MM.1S (cell line): ENCODE measurements around the gene DNAJB14.
A peak's percentile ranks its signal among the peaks of the same experiment; 100 is the strongest.

ENCODE experiments used
- DNase-seq: peaks from one replicate; pipeline ENCODE4 v3.0.0-alpha.2; 2015
- H2AFZ ChIP-seq: fragments of 300-600 bp; sonication (generic); 2 replicates; pipeline ENCODE4 v1.6.0; 2016; ENCODE audit warnings: antibody characterized with exemption, low read length
- H3F3A ChIP-seq: fragments of 300-600 bp; sonication (generic); 2 replicates; pipeline ENCODE4 v1.6.1; 2016; ENCODE audit warnings: mild to moderate bottlenecking, antibody characterized with exemption, low read length, moderate library complexity, mixed read lengths; ENCODE audit not compliant: insufficient read depth
- H3K27ac ChIP-seq: fragments of 300-600 bp; sonication (generic); 2 replicates; pipeline ENCODE4 v1.5.1; 2016; ENCODE audit warnings: mild to moderate bottlenecking, low read length
- H3K27me3 ChIP-seq: fragments of 300-600 bp; sonication (generic); replicated peaks from 2 replicates; pipeline ENCODE4 v1.6.0; 2016; ENCODE audit warnings: low read length; ENCODE audit not compliant: insufficient read depth
- H3K36me3 ChIP-seq: fragments of 300-600 bp; sonication (generic); replicated peaks from 2 replicates; pipeline ENCODE4 v1.6.1; 2016; ENCODE audit warnings: mild to moderate bottlenecking, low read length, mixed read lengths; ENCODE audit not compliant: insufficient read depth
- H3K4me1 ChIP-seq: fragments of 300-600 bp; sonication (generic); 2 replicates; pipeline ENCODE4 v1.6.1; 2016; ENCODE audit warnings: low read length, mixed read lengths
- H3K4me2 ChIP-seq: fragments of 300-600 bp; sonication (generic); 2 replicates; pipeline ENCODE4 v1.6.0; 2016; ENCODE audit warnings: low read depth, low read length
- H3K4me3 ChIP-seq: fragments of 300-600 bp; sonication (generic); 2 replicates; pipeline ENCODE4 v1.5.1; 2016; ENCODE audit warnings: low read length, mixed read lengths
- H3K79me2 ChIP-seq: fragments of 300-600 bp; sonication (generic); 2 replicates; pipeline ENCODE4 v1.6.1; 2016; ENCODE audit warnings: mixed run types, low read length, mixed read lengths
- H3K9ac ChIP-seq: fragments of 300-600 bp; sonication (generic); 2 replicates; pipeline ENCODE4 v1.6.1; 2016; ENCODE audit warnings: low read length, mixed read lengths
- H3K9me2 ChIP-seq: fragments of 300-600 bp; sonication (generic); replicated peaks from 2 replicates; pipeline ENCODE4 v1.6.1; 2016; ENCODE audit warnings: mild to moderate bottlenecking, low read length, mixed read lengths; ENCODE audit not compliant: insufficient read depth
- H3K9me3 ChIP-seq: fragments of 300-600 bp; sonication (generic); replicated peaks from 2 replicates; pipeline ENCODE4 v1.6.1; 2016; ENCODE audit warnings: mild to moderate bottlenecking, low read length, mixed read lengths; ENCODE audit not compliant: insufficient read depth
- H4K20me1 ChIP-seq: fragments of 300-600 bp; sonication (generic); 2 replicates; pipeline ENCODE4 v1.6.1; 2016; ENCODE audit warnings: mild to moderate bottlenecking, low read length, moderate library complexity, mixed read lengths; ENCODE audit not compliant: insufficient read depth
- EZH2 ChIP-seq: fragments of 300-600 bp; sonication (generic); optimal IDR thresholded peaks from 2 replicates; pipeline ENCODE3; 2017; ENCODE audit warnings: low read depth, mild to moderate bottlenecking, antibody characterized with exemption, low read length, mixed read lengths
- EZH2phosphoT487 ChIP-seq: fragments of 300-600 bp; sonication (generic); IDR thresholded peaks from 2 replicates; pipeline ENCODE4 v1.6.1; 2018; ENCODE audit warnings: antibody characterized with exemption, low read length
- TF ChIP-seq, protein P1 (sequence below): fragments of 300-600 bp; sonication (generic); IDR thresholded peaks from 2 replicates; pipeline ENCODE4 v1.5.1; 2016; ENCODE audit warnings: antibody characterized with exemption, low read length, mixed read lengths

DNAJB14 gene

DNA sequence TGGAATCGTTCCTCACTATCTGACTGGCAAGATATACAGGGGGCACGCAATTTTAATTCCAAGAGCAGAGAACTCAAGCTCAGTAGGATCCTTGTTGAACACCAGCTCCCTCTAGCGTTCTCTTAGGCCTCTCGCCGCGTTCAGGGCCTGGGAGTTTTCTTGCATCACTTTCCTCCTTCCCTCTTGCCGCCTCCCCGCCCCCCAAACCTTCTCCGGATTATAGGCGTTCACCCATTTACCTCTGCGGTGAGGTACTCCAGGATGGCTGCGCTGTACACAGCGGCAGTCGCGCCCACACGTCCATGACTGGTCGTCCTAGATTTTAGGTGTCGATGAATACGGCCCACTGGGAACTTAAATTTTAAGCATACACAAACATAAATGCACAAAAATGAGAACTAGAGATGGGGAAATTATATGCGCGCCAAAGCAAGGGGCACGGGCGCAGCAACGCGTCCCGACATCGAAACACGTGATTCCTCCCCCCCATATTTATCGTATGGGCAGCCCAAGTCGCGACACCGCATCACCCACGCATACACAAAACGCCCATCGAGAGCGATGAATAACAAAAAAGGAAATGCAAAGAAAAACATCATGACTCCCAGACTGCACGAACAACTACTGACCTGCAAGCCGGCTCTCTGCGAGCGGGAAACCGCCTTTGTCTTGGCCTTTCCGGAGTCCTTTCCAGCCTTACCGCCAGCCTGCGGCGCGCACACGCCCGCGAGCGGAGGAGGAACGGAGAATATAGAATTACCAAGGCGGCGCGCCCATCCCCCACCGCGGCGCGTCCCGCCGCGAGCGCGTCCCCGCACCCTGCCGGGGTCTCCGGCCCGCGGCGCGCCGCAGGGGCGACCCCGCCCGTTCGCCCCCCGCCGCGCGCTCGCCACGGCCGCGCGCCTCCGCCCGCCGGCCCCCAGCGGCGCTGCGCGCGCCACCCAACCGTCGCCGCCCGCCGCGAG is 2.9 kb upstream of the DNAJB14 start:
- Histone ChIP-seq H3K4me1 (peaks cover 30% of the 10 kb centered on the region), H3K9ac (peak overlapping the region; percentile 97), H3K27me3 (no peaks in the 10 kb centered on the region), H3K27ac (peak overlapping the region; percentile 92), H3F3A (peaks cover 38% of the 10 kb centered on the region), H3K9me3 (no peaks in the 10 kb centered on the region), H2AFZ (peak overlapping the region; percentile 57), H3K9me2 (no peaks in the 10 kb centered on the region), H3K4me3 (peak overlapping the region; percentile 98), H3K79me2 (peaks cover 49% of the 10 kb centered on the region), H3K4me2 (peak overlapping the region; percentile 81), H4K20me1 (peaks cover 3% of the 10 kb centered on the region; the same call in 1 of the 2 replicates), H3K36me3 (peaks cover 9% of the 10 kb centered on the region; the same call in 1 of the 2 replicates)
- DNase-seq: peak; percentile 93
- TF ChIP-seq EZH2 (no peak), EZH2phosphoT487 (no peak)
- TF ChIP-seq, protein P1, sequence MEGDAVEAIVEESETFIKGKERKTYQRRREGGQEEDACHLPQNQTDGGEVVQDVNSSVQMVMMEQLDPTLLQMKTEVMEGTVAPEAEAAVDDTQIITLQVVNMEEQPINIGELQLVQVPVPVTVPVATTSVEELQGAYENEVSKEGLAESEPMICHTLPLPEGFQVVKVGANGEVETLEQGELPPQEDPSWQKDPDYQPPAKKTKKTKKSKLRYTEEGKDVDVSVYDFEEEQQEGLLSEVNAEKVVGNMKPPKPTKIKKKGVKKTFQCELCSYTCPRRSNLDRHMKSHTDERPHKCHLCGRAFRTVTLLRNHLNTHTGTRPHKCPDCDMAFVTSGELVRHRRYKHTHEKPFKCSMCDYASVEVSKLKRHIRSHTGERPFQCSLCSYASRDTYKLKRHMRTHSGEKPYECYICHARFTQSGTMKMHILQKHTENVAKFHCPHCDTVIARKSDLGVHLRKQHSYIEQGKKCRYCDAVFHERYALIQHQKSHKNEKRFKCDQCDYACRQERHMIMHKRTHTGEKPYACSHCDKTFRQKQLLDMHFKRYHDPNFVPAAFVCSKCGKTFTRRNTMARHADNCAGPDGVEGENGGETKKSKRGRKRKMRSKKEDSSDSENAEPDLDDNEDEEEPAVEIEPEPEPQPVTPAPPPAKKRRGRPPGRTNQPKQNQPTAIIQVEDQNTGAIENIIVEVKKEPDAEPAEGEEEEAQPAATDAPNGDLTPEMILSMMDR: peak; percentile 83

DNA sequence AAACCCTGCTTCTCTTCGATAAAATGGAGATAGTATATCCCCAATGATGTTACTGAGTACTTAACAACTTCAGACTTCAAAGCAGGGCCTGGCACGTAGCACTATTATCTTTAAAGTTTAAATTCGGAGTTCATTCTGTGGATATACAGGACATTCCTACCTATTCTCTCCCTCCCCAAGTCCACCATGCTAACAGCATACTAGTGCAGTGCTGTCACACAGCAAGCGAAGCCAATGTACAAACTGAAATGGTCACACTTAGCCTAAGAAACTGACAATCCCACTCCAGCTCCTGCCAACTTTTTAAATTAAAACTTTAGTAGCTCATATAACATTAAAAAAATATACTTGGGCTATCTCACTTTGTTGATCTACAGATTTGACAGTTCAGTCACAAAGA is 1.2 kb upstream of the DNAJB14 start:
- Histone ChIP-seq H3K9me2 (no peaks in the 10 kb centered on the region), H3K79me2 (peaks cover 66% of the 10 kb centered on the region), H3K4me1 (peaks cover 43% of the 10 kb centered on the region), H3K27ac (peak overlapping the region; percentile 83; the same call in 1 of the 2 replicates), H2AFZ (no peak overlapping the region), H3K9ac (peak overlapping the region; percentile 87; the same call in 1 of the 2 replicates), H3F3A (peaks cover 41% of the 10 kb centered on the region), H3K27me3 (no peaks in the 10 kb centered on the region), H3K4me3 (peak overlapping the region; percentile 58), H3K9me3 (no peaks in the 10 kb centered on the region), H3K4me2 (peak overlapping the region; percentile 81), H3K36me3 (peaks cover 9% of the 10 kb centered on the region; the same call in 1 of the 2 replicates), H4K20me1 (peaks cover 11% of the 10 kb centered on the region; the same call in 1 of the 2 replicates)
- TF ChIP-seq EZH2phosphoT487 (no peak), EZH2 (no peak)
- TF ChIP-seq, protein P1: no peak
- DNase-seq: no peak

DNA sequence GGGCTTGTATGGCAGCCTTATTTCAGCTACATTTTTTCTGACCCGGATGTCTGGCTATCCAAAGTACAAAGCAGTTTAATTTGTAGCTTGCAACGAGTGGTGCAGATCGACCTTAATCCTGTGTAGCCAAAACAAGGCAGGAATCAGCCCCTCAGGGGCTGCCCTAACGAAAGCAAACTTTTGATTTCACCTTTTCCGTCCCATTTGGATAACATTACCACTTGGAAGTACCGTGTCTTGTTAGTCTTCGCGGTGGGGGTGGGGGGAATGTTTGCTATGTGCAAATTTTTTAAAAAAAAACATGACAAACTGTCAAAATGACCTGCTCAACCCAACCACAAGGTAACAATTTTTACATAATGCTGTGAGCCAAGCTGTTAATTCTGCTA is 766 bp upstream of the DNAJB14 start:
- Histone ChIP-seq H3K27me3 (no peaks in the 10 kb centered on the region), H3K9ac (peak overlapping the region; percentile 87; the same call in 1 of the 2 replicates), H3K9me2 (no peaks in the 10 kb centered on the region), H3K4me3 (peak overlapping the region; percentile 58), H3K36me3 (peaks cover 9% of the 10 kb centered on the region; the same call in 1 of the 2 replicates), H3K79me2 (peaks cover 71% of the 10 kb centered on the region), H3K9me3 (no peaks in the 10 kb centered on the region), H3K27ac (peak overlapping the region; percentile 83), H3F3A (peaks cover 41% of the 10 kb centered on the region), H4K20me1 (peaks cover 11% of the 10 kb centered on the region; the same call in 1 of the 2 replicates), H3K4me1 (peaks cover 43% of the 10 kb centered on the region), H2AFZ (peak overlapping the region; percentile 63; the same call in 1 of the 2 replicates), H3K4me2 (peak overlapping the region; percentile 81)
- TF ChIP-seq, protein P1: no peak
- TF ChIP-seq EZH2 (no peak), EZH2phosphoT487 (no peak)
- peak; percentile 12 for DNase-seq
